H1 (cell line): ENCODE data around the gene ADAMTS15. TPM values are rescaled to one million over a fixed set of nuclear protein-coding genes. Genes with fewer than 3 reads are reported as not detected.

Source experiments
- CEBPB ChIP-seq: IDR thresholded peaks from 2 replicates; pipeline ENCODE4 v1.6.1; 2012; ENCODE audit warnings: low read depth, low read length
- POU5F1 ChIP-seq: IDR thresholded peaks from 2 replicates; pipeline ENCODE4 v1.6.1; 2011; ENCODE audit warnings: low read depth, mild to moderate bottlenecking, low read length, moderate library complexity
- RAD21 ChIP-seq, 2 experiments: IDR thresholded peaks in 1 of 2; conservative IDR thresholded peaks in 1 of 2; 2 replicates each; pipeline ENCODE4 v1.6.1; 2011; ENCODE audit warnings: low read depth in 2 of 2, low read length in 2 of 2, improper control_type of control experiment in 1 of 2, inconsistent platforms in 1 of 2, mild to moderate bottlenecking in 1 of 2, moderate library complexity in 1 of 2
- RNF2 ChIP-seq: fragments of 200-900, 300-1000 bp; sonication (generic); IDR thresholded peaks from 2 replicates; pipeline ENCODE4 v1.7.1; 2016; ENCODE audit warnings: borderline replicate concordance, low read depth, mild to moderate bottlenecking, antibody characterized with exemption, low read length; ENCODE audit not compliant: poor library complexity, severe bottlenecking; ENCODE audit errors: missing control alignments
- TCF12 ChIP-seq: IDR thresholded peaks from 2 replicates; pipeline ENCODE4 v1.6.1; 2011; ENCODE audit warnings: low read depth, mild to moderate bottlenecking, low read length
- polyA plus RNA-seq, 7 experiments: library from polyadenylated mRNA; depleted of rRNA in 3 of 7; stranded (reverse) in 5 of 7; unstranded in 2 of 7; fragments of >200 nt in 5 of 7; fragments of 200-250 nt in 2 of 7; gene quantifications; 1 replicate in 5 of 7; 2 replicates in 1 of 7; 4 replicates in 1 of 7; pipeline versions ENCODE4 v1.2.1 to v1.2.3, GENCODE V29; 2011 to 2013; ENCODE audit warnings: missing spikeins in 2 of 7, mixed read lengths in 2 of 7
- total RNA-seq: library from RNA; stranded (reverse); fragmentation: NEBNext Ultra II Directional; extraction: Animal tissue kit (Norgen Biotek cat#: 25700); gene quantifications from 2 replicates; pipeline ENCODE4 v1.2.1, GENCODE V29; 2021
- TF ChIP-seq, protein P1 (sequence below), 3 experiments: IDR thresholded peaks; 1 replicate in 2 of 3; 2 replicates in 1 of 3; pipeline versions ENCODE4 v1.5.1 to v1.6.1; 2011; ENCODE audit warnings: low read length in 3 of 3, mild to moderate bottlenecking in 3 of 3, inconsistent platforms in 2 of 3, low read depth in 1 of 3, moderate library complexity in 1 of 3; ENCODE audit not compliant: insufficient read depth in 1 of 3; ENCODE audit errors: control extremely low read depth in 1 of 3

Gene ADAMTS15
- total and polyA plus RNA-seq, 2 of the 8 experiments (the other 6 are each of a cell fraction or from before 2014, with no cell fraction given): 1.7 to 4.7 TPM

DNA sequence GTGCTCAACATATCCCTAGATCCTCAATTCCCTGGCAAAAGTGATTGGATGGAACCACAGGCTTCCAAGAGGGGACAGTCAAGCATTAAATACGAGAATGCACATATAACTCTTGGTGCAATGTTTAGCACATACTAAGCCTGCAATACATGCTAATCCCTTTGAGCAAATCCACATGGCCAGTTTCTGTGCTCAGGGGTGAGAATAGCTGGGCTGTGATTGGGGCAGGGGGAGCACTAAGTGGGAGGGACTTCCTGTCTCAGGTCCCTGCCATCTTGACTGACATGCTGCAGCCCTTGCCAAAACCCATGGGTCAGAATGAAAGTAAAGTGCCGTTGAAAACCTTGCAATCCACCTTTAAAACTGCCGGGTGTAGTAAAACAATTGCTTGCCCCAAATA lies 2.7 kb upstream of the ADAMTS15 start (continued):
- no peak for TF ChIP-seq POU5F1
- TF ChIP-seq CEBPB: no peak
- TF ChIP-seq, protein P1, sequence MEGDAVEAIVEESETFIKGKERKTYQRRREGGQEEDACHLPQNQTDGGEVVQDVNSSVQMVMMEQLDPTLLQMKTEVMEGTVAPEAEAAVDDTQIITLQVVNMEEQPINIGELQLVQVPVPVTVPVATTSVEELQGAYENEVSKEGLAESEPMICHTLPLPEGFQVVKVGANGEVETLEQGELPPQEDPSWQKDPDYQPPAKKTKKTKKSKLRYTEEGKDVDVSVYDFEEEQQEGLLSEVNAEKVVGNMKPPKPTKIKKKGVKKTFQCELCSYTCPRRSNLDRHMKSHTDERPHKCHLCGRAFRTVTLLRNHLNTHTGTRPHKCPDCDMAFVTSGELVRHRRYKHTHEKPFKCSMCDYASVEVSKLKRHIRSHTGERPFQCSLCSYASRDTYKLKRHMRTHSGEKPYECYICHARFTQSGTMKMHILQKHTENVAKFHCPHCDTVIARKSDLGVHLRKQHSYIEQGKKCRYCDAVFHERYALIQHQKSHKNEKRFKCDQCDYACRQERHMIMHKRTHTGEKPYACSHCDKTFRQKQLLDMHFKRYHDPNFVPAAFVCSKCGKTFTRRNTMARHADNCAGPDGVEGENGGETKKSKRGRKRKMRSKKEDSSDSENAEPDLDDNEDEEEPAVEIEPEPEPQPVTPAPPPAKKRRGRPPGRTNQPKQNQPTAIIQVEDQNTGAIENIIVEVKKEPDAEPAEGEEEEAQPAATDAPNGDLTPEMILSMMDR (IDR thresholded peaks at IDR 0.05; ENCODE audit: control extremely low read depth in 1 of 3, insufficient read depth in 1 of 3, low read depth in 1 of 3, low read length in 3 of 3): no peak
- TF ChIP-seq RAD21 (IDR thresholded peaks at IDR 0.05 in 1 of 2, conservative IDR thresholded peaks at IDR 0.05 in 1 of 2; ENCODE audit: low read depth in 2 of 2, low read length in 2 of 2): no peak
- TF ChIP-seq RNF2: no peak
- TF ChIP-seq TCF12: no peak
